Activated T-cell treated with anti-CD3 and anti-CD28 coated beads for 4 hours (primary cell): Measurements from ENCODE around the gene MIPOL1.
"Not testable (repeated sequence)": the region's sequence is repeated elsewhere in the genome, so short reads cannot be mapped to it uniquely, and the experiment has no call there.

Source experiments
- DNase-seq: peaks from one replicate; pipeline ENCODE4 v3.0.0-alpha.2; 2020

MIPOL1 gene

DNA sequence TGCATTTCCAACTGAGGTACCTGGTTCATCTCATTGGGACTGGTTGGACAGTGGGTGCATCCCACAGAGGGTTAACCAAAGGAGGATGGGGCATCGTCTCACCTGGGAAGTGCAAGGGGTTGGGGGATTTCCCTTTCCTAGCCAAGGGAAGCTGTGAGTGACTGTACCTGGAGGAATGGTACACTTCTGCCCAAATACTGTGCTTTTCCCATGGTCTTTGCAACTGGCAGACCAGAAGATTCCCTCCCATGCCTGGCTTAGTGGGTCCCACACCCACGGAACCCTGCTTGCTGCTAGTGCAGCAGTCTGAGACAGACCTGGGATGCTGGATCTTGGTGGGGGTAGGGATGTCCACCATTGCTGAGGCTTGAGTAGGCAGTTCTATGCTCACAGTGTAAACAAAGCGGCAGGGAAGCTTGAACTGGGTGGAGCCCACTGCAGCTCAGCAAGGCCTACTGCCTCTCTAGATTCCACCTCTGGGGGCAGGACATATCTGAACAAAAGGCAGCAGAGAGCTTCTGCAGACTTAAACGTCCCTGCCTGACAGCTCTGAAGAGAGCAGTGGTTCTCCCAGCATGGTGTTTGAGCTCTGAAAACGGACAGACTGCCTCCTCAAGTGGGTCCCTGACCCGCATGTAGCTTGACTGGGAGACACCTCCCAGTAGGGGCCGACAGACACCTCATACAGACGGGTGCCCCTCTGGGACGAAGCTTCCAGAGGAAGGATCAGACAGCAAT is 9.7 kb upstream of the MIPOL1 start:
- DNase-seq, result not testable (repeated sequence)

GRCh38 chr14:37189733-37190132 is 8.0 kb upstream of the MIPOL1 start:
- DNase-seq, result not testable (repeated sequence)

DNA sequence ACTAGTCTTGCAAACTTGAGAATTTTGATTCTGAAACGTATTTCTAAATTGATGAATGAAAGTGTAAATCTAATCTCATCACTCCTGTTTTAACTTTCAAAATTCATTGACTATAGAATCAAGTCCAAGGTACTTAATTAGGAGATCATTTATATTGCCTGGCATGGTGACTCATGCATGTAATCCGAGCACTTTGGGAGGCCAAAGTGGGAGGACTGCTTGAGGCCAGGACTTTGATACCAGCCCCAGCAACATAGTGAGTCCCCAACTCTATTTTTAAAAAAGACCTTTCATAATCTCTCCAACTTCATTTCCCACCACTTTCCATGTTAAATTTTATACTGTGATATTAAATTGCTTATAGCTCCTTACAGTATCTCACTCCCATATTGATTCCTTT is 3.0 kb upstream of the MIPOL1 start:
- DNase-seq, result no peak

- no peak for DNase-seq
Observed at GRCh38 chr14:37195327-37195726, 2.4 kb upstream of the MIPOL1 start.

DNA sequence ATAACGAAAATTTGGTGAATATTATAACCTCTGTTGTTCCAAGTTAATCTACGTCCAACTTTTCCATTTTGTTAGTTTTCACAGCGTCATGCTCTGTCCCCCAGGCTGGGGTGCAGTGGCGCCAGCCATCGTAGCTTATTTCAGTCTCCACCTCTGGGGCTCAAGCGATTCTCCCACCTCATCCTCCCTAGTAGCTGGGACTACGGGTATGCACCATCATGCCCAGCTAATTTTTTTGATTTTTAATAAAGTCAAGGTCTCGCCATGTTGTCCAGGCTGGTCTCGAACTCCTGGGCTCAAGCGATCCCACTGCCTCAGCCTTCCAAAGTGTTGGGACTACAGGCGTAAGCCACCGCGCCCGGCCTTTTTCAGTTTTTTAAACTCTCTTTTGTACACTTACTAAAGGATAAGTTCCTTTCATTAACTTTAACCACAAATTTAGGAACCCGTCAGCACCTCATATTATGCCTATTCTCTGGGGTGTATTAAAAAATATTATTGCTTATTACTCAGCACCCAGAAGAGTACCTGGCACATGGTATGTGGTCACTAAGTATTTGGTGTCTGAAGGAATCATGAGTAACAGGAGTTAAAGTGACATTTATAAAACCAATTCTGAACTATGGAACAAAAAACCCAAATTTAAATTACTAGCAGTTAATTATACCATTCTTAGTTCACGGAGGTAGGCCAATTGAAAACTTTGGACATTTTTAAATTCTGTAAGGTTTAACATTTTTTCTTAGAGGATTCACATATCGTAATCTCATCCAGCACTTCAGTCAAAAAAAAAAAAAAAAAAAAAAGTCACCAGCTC is 925 bp upstream of the MIPOL1 start:
- DNase-seq, result no peak

GRCh38 chr14:37198273-37198598 is 499 bp downstream of the MIPOL1 start:
- no peak for DNase-seq

GRCh38 chr14:37198907-37199306 is 1.2 kb downstream of the MIPOL1 start:
- no peak for DNase-seq

GRCh38 chr14:37201724-37202123 is 4.0 kb downstream of the MIPOL1 start:
- DNase-seq, result no peak

DNA sequence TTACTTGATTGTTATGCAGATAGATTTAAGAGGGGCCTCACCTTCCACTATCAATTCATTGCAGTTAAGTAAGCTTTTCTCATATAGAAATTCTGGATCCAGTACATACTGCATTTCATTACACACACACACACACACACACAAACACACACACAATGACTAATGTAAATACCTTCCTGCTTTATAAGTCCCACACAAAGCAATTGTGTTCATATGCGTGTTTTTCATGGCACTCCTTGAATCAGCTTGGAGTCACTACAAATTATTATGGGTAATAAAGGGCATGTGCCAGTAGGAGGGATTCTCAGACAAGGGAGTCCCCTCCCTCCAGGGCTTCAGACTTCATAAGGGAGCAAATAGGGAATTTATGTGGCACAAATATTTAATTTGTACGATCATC is 4.5 kb downstream of the MIPOL1 start:
- DNase-seq, result no peak

GRCh38 chr14:37202812-37203211 is 5.1 kb downstream of the MIPOL1 start:
- no peak for DNase-seq

DNA sequence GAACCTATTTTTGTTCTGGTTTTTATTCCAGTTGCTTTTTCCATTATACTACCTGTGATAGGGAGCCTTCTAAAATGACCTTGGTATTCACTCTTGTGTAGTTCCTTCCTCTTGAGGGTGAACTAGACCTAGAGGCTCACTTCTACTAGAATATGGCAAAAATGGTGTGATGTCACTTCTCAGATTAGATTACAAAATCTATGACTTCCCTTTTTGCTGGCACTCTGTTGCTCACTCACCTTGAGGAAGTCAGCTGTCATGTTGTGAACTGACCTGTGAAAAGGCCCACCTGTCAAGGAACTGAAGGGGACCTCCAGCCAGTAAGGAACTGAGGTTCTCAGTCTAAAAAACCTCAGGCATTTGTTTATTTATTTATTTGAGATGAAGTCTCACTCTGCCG is 5.7 kb downstream of the MIPOL1 start:
- DNase-seq, result no peak

DNA sequence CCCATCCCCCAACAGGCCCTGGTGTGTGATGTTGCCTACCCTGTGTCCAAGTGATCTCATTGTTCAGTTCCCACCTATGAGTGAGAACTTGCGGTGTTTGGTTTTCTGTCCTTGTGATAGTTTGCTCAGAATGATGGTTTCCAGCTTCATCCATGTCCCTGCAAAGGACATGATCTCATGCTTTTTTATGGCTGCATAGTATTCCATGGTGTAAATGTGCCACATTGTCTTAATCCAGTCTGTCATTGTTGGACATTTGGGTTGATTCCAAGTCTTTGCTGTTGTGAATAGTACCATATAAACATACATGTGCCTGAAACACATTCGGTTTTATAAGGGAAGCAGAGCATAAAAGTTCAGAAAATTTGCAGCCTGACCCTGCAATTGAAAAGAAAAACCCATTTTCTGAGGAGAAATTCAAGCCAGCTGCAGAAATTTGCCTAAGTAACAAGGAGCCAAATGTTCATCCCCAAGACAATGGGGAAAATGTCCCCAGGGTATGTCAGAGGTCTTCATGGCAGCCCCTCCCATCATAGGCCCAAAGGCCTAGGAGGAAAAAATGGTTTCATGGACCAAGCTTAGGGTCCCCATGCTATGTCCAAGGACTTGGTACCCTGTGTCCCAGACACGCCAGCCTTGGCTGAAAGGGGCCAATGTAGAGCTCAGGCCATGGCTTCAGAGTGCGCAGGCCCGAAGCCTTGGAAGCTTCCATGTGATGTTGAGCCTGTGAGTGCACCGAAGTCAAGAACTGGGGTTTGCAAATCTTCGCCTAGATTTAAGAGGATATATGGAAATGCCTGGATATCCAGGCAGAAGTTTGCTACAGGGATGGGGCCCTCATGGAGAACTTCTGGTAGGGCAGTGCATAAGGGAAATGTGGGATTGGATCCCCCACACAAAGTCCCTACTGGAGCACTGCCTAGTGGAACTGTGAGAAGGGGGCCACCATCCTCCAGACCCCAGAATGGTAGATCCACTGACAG is 8.2 kb downstream of the MIPOL1 start:
- DNase-seq, result not testable (repeated sequence)

- DNase-seq, result not testable (repeated sequence)
Observed at GRCh38 chr14:37209617-37210016, 11.9 kb downstream of the MIPOL1 start.

DNA sequence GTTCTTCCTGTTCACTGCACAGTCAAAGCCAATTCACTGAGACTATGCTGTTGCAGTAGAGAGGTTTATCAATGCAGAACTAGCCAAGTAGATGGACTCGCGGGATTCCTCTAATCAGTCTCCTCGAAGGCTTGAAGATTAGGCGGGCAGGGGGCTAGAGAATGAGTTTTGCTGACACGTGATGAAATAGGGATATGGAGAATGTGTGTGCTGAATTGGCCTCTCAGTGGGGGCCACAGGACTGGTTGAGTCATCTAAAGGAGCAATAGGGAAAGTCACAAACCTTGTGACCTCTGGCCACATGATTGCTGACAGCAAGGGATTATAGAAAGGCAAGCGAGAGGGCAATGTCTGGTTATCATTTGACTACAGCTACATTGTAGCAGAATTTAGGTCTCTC is 12.7 kb downstream of the MIPOL1 start:
- DNase-seq, result no peak

DNA sequence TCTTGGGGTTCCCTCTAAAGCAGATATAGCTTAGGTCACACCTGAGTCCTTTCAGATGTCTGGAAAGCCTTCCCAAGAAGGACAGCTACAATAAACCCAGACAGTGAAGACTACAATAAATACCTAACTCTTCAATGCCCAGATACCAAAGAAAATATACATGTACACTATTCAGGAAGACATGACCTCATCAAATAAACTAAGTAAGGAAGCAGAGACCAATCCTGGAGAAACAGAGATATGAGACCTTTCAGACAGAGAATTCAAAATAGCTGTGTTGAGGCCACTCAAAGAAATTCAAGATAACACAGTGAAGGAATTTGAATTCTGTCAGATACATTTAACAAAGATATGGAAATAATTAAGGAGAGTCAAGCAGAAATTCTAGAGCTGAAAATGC is 15.3 kb downstream of the MIPOL1 start:
- DNase-seq, result no peak

DNA sequence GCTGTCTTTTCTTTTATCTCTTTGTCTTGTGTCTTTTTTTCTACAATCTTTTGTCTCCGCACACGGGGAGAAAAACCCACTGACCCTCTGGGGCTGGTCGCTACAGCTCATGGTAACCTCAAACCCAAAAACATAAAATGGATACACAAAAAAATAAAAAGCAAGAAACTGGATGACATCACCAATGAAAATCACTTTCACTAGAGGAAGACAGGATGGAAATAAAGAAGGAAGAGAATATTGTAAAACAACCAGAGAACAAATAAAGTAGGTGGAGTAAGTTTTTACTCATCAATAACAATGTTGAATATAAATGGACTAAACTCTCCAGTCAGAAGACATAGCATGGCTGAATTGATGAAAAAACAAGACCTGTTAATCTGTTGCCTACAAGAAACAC is 17.6 kb downstream of the MIPOL1 start:
- no peak for DNase-seq

GRCh38 chr14:37221073-37221472 is 23.3 kb downstream of the MIPOL1 start:
- DNase-seq, result no peak

GRCh38 chr14:37223947-37224474 is 26.3 kb downstream of the MIPOL1 start:
- DNase-seq, result no peak

GRCh38 chr14:37225668-37226067 is 27.9 kb downstream of the MIPOL1 start:
- not testable (repeated sequence) for DNase-seq

- no peak for DNase-seq
Observed at GRCh38 chr14:37230551-37231194, 32.9 kb downstream of the MIPOL1 start.

DNA sequence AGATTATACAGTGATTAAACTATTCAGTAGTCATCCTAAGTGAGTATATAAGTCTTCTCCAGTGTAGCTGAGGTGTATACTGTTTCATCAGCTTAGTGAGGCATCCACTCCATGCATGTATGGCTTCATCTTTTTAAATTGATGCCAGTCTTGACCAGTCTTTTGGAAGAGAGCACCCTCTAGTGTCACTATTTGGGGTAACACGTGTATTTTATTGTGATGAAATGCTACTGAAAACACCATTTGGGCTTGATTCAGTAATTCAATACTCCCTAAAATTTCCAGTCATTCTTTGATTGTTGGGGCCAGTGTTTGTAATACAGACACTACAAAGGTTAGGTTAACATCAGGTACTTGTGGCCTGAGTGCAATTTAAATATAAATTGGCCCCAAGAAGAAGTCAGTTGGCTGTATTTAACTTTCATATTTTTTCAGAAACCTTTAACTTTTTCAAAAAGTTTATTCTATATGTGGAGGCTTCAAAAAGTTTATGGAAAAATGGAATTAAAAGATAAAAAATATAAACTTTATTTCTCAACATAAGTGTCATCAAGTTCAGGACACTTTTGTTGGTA is 35.3 kb downstream of the MIPOL1 start:
- no peak for DNase-seq

GRCh38 chr14:37234222-37234621 is 36.5 kb downstream of the MIPOL1 start:
- DNase-seq, result no peak
